ELR (cell line): ENCODE data around the gene ACOT7.
"Not testable (repeated sequence)": the region's sequence is repeated elsewhere in the genome, so short reads cannot be mapped to it uniquely, and the experiment has no call there.

ENCODE experiments used
- DNase-seq: peaks from one replicate; pipeline ENCODE4 v3.0.0-alpha.2; 2015; ENCODE audit warnings: low read depth

Gene ACOT7

GRCh38 chr1:6310116-6310848, 83.3 kb downstream of the ACOT7 start:
- DNase-seq: no peak

- DNase-seq: no peak
Measured at GRCh38 chr1:6309564-6309963, 84.0 kb downstream of the ACOT7 start.

DNA sequence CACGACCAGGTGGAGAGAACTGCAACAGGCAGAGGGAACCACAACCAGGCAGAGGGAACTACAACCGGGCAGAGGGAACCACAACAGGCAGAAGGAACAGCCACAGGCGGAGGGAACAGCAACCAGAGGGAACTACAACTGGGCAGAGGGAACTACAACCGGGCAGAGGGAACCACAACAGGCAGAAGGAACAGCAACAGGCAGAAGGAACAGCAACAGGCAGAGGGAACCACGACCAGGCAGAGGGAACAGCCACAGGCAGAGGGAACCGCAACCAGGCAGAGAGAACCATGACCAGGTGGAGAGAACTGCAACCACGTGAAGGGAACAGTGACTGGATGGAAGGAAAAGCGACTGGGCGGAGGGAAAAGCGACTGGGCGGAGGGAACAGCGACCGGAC, 85.1 kb downstream of the ACOT7 start:
- DNase-seq: no peak

DNA sequence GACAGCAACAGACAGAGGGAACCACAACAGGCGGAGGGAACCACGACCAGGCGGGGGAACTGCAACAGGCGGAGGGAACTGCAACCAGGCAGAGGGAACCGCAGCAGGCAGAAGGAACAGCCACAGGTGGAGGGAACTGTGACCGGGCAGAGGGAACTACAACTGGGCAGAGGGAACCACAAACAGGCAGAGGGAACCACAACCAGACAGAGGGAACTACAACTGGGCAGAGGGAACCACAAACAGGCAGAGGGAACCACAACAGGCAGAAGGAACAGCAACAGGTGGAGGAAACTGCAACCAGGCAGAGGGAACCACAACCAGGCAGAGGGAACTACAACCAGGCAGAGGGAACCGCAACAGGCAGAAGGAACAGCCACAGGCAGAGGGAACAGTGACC, 85.9 kb downstream of the ACOT7 start:
- DNase-seq: not testable (repeated sequence)

DNA sequence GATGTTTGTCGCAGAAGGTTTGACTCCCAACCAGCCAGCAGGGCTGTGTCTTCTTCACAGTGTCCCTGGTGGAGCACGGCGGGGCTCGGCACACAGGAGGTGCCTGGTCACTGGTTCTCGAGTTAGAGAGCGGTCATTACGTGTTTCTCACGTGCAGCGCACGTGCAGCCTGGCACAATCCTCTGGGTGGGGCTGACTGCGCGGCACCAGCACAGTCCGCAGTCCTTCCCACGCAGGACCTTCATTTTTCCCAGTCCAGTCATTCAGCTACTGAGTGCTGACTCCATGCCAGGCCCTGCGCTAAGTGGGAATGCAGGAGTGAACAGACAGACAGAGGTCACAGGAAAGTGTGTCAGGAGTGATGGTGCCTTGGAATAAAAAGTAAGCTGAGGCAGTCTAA, 86.5 kb downstream of the ACOT7 start:
- DNase-seq: no peak

- no peak for DNase-seq
Measured at GRCh38 chr1:6303397-6304012, 90.1 kb downstream of the ACOT7 start.

GRCh38 chr1:6302568-6302967, 91.0 kb downstream of the ACOT7 start:
- no peak for DNase-seq

GRCh38 chr1:6301526-6301925, 92.0 kb downstream of the ACOT7 start:
- peak; percentile 66 for DNase-seq

DNA sequence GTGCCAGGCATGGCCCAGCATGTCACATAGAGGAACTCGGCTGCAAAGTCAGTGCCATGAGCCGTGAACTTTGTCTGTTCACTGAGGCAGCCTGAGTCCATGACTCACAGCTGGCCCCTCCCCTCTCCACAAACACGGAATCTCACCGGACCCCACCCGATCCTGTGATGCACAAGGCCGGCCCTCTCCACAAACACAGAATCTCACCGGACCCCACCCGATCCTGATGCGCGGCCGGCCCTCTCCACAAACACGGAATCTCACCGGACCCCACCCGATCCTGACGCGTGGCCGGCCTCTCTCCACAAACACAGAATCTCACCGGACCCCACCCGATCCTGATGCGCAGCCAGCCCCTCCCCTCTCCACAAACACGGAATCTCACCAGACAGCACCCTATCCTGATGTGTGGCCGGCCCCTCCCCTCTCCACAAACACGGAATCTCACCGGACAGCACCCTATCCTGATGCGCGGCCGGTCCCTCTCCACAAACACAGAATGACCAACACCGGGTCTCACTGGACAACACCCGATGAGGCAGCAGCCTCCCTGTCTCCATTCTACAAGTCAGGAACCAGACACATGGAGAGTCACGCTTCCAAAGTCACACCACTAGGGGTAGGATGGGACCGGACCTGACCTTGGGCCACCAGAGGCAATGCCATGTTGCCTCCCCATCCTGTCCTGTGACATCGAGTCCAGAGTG, 93.1 kb downstream of the ACOT7 start:
- no peak for DNase-seq

DNA sequence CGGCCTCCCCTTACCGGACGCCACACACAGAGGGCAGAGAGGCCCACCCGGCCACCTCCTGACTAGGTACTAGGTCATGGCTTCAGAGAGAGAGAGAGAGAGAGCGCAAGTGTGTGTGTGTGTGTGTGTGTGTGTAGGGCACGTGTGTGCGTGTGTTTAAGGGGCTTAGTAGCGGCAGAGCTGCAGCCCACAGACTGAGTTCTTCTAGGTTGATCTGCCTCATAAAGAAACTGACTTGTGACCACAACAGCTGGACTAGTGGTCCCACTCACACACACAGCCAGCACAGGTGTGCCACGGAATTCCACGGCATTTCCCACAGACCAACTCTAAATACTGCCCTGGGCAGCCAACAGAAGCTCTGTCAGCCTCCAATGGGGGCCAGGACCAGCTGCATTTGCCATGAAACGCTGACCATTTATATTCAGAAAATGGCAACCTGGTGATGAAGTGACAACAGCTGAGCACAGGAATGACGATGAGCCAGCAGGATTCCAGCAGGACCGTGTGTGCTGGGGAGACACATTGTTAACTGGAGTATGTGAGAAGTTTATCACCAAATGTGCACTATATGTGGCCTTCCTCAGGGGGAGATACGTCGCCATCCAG, 93.9 kb downstream of the ACOT7 start:
- DNase-seq: no peak

DNA sequence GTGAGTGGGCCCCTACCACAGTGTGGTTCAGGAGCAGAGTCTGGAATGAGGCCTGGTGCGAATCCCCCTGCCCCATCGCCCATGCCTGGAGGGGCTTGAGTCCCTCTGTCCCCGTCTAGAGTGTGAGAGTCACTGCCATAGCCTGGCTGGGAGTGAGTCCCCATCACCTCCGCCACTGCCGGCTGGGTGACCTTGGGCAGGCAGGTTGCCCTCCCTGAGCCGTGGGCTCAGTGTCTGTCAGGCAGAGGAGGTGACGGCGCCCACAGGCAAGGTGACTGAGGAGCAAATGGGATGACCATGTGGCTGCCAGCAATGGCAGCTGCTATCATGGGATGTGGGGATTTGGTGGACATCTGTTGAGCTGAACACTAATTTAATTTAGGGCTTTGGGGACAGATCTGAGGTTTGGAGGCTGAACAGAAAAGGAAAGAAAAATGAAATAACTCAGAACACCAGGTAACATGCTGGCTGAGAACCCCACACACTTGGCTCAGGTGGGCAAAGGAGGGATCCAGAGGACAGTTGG, 94.6 kb downstream of the ACOT7 start:
- DNase-seq: no peak

- DNase-seq: no peak
Measured at GRCh38 chr1:6298530-6298929, 95.0 kb downstream of the ACOT7 start.

- DNase-seq: no peak
Measured at GRCh38 chr1:6295910-6296309, 97.7 kb downstream of the ACOT7 start.

- no peak for DNase-seq
Measured at GRCh38 chr1:6294890-6295556, 98.5 kb downstream of the ACOT7 start.

- DNase-seq: no peak
Measured at GRCh38 chr1:6294080-6294889, 99.3 kb downstream of the ACOT7 start.

DNA sequence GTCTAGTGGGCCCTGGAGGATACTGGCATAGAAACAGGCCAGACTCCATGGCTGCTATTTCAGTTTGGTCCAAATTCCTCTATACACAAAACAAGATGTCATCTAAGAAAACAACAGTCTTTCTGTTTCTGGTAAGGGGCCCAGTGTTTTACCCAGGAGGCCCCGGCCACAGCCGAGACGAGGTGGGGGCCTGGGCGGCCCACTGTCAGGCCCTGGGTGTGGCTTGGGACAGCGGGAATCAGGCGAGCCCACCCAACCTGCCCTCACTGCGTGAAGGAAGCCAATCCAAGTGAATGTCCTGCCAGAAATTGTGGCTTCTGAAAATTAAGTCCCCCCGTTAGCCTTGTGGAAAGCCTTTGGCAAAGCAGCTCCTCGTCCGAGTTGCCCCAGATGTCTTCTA, 101.5 kb downstream of the ACOT7 start:
- no peak for DNase-seq

- no peak for DNase-seq
Measured at GRCh38 chr1:6288665-6289064, 104.9 kb downstream of the ACOT7 start.

DNA sequence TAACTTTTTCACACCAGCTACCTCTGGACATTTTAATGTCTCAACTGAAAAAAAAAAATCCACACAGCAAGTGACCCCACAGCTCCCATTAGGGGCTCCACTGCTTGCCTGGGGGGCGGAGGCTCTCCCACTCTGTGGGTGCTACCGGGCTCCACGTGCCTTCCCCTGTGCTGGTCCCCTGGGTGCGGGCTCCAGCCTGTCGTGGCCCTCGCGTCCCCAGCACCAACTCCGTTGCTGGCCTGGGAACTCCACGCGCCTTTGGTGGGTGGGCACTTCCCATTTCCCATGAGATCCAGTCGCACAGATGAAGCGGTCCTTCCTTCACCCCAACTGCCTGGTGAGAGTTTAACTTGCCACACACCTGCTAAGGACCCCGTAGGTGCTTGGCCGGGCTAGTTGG, 105.5 kb downstream of the ACOT7 start:
- DNase-seq: no peak

- DNase-seq: no peak
Measured at GRCh38 chr1:6287431-6287886, 106.1 kb downstream of the ACOT7 start.

- no peak for DNase-seq
Measured at GRCh38 chr1:6287029-6287428, 106.5 kb downstream of the ACOT7 start.

DNA sequence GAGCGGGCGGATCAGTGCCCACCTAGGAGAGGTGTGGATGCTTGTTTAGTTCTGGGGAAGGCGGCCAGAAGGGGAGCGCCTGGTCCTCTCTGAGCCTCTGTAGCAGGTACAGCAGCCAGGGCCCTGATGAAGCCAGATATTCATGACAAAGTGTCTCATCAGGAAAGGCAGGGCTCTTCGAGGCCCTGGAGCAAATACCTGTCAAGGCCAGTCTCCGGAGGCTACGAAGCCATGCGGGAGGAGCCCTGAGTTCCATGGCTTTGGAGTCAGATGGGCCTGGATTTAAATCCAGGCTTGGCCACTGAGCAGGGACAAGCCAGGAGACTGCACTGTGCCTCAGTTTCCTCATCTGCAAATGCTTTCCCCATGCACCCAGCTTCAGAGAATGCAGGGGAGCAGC, 107.3 kb downstream of the ACOT7 start:
- DNase-seq: no peak
